Activated CD4-positive, CD25-positive, alpha-beta regulatory T cell treated with anti-CD3 and anti-CD28 coated beads, Interleukin-2, amount 50 U/mL, for 72 hours (primary cell): Measurements from ENCODE around the gene C2orf78.
"Not testable (repeated sequence)": the region's sequence is repeated elsewhere in the genome, so short reads cannot be mapped to it uniquely, and the experiment has no call there.

Experiments
- DNase-seq: peaks from one replicate; pipeline ENCODE4 v3.0.0; 2021

The C2orf78 gene

GRCh38 chr2:73783883-73784282, at the start of gene C2orf78:
TSS of gene C2orf78 (plus strand) at chr2:73784183. CDS start at chr2:73784310, 127 bp downstream.
- DNase-seq = not testable (repeated sequence)

- no peak for DNase-seq
Measured at GRCh38 chr2:73736378-73736777, 47.6 kb upstream of the C2orf78 start.

- peak; percentile 94 for DNase-seq
Measured at GRCh38 chr2:73736855-73737779, 46.9 kb upstream of the C2orf78 start, which contains the start of gene TPRKB. TSS of gene TPRKB (minus strand) at chr2:73737345. CDS start at chr2:73734569, 2,776 bp downstream.

- no peak for DNase-seq
Measured at GRCh38 chr2:73739101-73739500, 44.9 kb upstream of the C2orf78 start.

GRCh38 chr2:73740767-73741166, 43.2 kb upstream of the C2orf78 start:
- no peak for DNase-seq

- no peak for DNase-seq
Measured at GRCh38 chr2:73746015-73746876, 37.7 kb upstream of the C2orf78 start.

GRCh38 chr2:73746877-73747208, 37.1 kb upstream of the C2orf78 start:
- DNase-seq = no peak

- DNase-seq = no peak
Measured at GRCh38 chr2:73749314-73749713, 34.7 kb upstream of the C2orf78 start.

- not testable (repeated sequence) for DNase-seq
Measured at GRCh38 chr2:73754332-73754731, 29.7 kb upstream of the C2orf78 start.

GRCh38 chr2:73759285-73759764, 24.7 kb upstream of the C2orf78 start:
- no peak for DNase-seq

- no peak for DNase-seq
Measured at GRCh38 chr2:73759904-73760303, 24.1 kb upstream of the C2orf78 start.

GRCh38 chr2:73762571-73762970, 21.4 kb upstream of the C2orf78 start:
- DNase-seq = no peak

- no peak for DNase-seq
Measured at GRCh38 chr2:73764945-73765344, 19.0 kb upstream of the C2orf78 start.

GRCh38 chr2:73766349-73766748, 17.6 kb upstream of the C2orf78 start:
- DNase-seq = no peak

GRCh38 chr2:73766994-73767393, 17.0 kb upstream of the C2orf78 start:
- no peak for DNase-seq

GRCh38 chr2:73770725-73771124, 13.3 kb upstream of the C2orf78 start:
- no peak for DNase-seq

- no peak for DNase-seq
Measured at GRCh38 chr2:73772819-73773218, 11.2 kb upstream of the C2orf78 start.

- no peak for DNase-seq
Measured at GRCh38 chr2:73776381-73776780, 7.6 kb upstream of the C2orf78 start.

- DNase-seq = no peak
Measured at GRCh38 chr2:73776869-73777519, 7.0 kb upstream of the C2orf78 start.

- DNase-seq = not testable (repeated sequence)
Measured at GRCh38 chr2:73778867-73779466, 5.0 kb upstream of the C2orf78 start.

- peak; percentile 96 for DNase-seq
Measured at GRCh38 chr2:73779467-73780236, 4.3 kb upstream of the C2orf78 start, which contains the start of gene DUSP11. TSS of gene DUSP11 (minus strand) at chr2:73780103. CDS start at chr2:73779974, 129 bp downstream.

- no peak for DNase-seq
Measured at GRCh38 chr2:73780237-73780582, 3.8 kb upstream of the C2orf78 start.
